Liver (tissue), 9 donors: Measurements from ENCODE around the gene MAB21L2. TPM values are rescaled to one million over a fixed set of nuclear protein-coding genes. Genes with fewer than 3 reads are reported as not detected.
A peak's percentile ranks its signal among the peaks of the same experiment; 100 is the strongest.

ENCODE experiments used
- DNase-seq: peaks from one replicate; pipeline ENCODE4 v3.0.0-alpha.2; 2017; ENCODE audit warnings: low spot score
- H3K27ac ChIP-seq, 2 donors: one replicate each; pipeline ENCODE4 v1.7.0; 2013; ENCODE audit warnings: inconsistent platforms in 2 of 2, low read length in 2 of 2, control low read depth in 1 of 2, low read depth in 1 of 2, mild to moderate bottlenecking in 1 of 2
- H3K27me3 ChIP-seq, 4 donors: one replicate each; pipeline versions ENCODE4 v1.6.1 to v1.7.0; 2013; ENCODE audit warnings: low read length in 3 of 4, inconsistent platforms in 1 of 4, mild to moderate bottlenecking in 1 of 4, moderate library complexity in 1 of 4; ENCODE audit not compliant: control insufficient read depth in 4 of 4, insufficient read depth in 4 of 4
- H3K36me3 ChIP-seq, 4 donors: one replicate each; pipeline versions ENCODE4 v1.6.1 to v1.7.0; 2013; ENCODE audit warnings: low read length in 3 of 4, mild to moderate bottlenecking in 3 of 4, low read depth in 1 of 4, moderate library complexity in 1 of 4; ENCODE audit not compliant: control insufficient read depth in 4 of 4, insufficient read depth in 3 of 4
- H3K4me1 ChIP-seq, 4 donors: one replicate each; pipeline versions ENCODE4 v1.6.1 to v1.7.0; 2013; ENCODE audit warnings: low read length in 3 of 4, mild to moderate bottlenecking in 3 of 4, moderate library complexity in 1 of 4; ENCODE audit not compliant: control insufficient read depth in 4 of 4, insufficient read depth in 4 of 4
- H3K4me3 ChIP-seq, 3 donors: one replicate each; pipeline versions ENCODE4 v1.6.1 to v1.7.0; 2013; ENCODE audit warnings: low read length in 3 of 3, control low read depth in 1 of 3, low read depth in 1 of 3, mild to moderate bottlenecking in 1 of 3
- H3K9ac ChIP-seq, 2 donors: one replicate each; pipeline ENCODE4 v1.7.0; 2013; ENCODE audit warnings: low read length in 2 of 2, mild to moderate bottlenecking in 2 of 2, moderate library complexity in 2 of 2, control low read depth in 1 of 2, low read depth in 1 of 2
- H3K9me3 ChIP-seq, 4 donors: one replicate each; pipeline versions ENCODE4 v1.6.1 to v1.7.0; 2013; ENCODE audit warnings: low read length in 3 of 4; ENCODE audit not compliant: control insufficient read depth in 4 of 4
- ATF3 ChIP-seq: IDR thresholded peaks from 2 replicates; pipeline ENCODE4 v1.6.1; 2016; ENCODE audit warnings: antibody characterized with exemption
- CTCF ChIP-seq: fragments of 150-350 bp; IDR thresholded peaks from 2 replicates; pipeline ENCODE4 v1.5.1; 2017; ENCODE audit warnings: improper control_type of control experiment, low read depth, low read length; ENCODE audit not compliant: missing input control
- EGR1 ChIP-seq, 2 donors: IDR thresholded peaks; 2 replicates each; pipeline ENCODE4 v1.6.1; 2016 to 2018; ENCODE audit warnings: antibody characterized with exemption in 2 of 2, low read depth in 2 of 2
- FOXA1 ChIP-seq: IDR thresholded peaks from 2 replicates; pipeline ENCODE4 v1.6.1; 2016; ENCODE audit warnings: antibody characterized with exemption
- FOXA2 ChIP-seq: IDR thresholded peaks from 2 replicates; pipeline ENCODE4 v1.6.1; 2016; ENCODE audit warnings: antibody characterized with exemption
- GABPA ChIP-seq, 2 donors: IDR thresholded peaks in 1 of 2; conservative IDR thresholded peaks in 1 of 2; 2 replicates each; pipeline ENCODE4 v1.6.1; 2016; ENCODE audit warnings: antibody characterized with exemption in 2 of 2, mild to moderate bottlenecking in 1 of 2, moderate library complexity in 1 of 2
- HNF4A ChIP-seq, 2 donors: conservative IDR thresholded peaks; 2 replicates each; pipeline ENCODE4 v1.6.1; 2016; ENCODE audit warnings: antibody characterized with exemption in 2 of 2, mild to moderate bottlenecking in 2 of 2
- HNF4G ChIP-seq: IDR thresholded peaks from 2 replicates; pipeline ENCODE4 v1.6.1; 2016; ENCODE audit warnings: antibody characterized with exemption
- JUND ChIP-seq, 2 donors: IDR thresholded peaks; 2 replicates each; pipeline ENCODE4 v1.6.1; 2016; ENCODE audit warnings: antibody characterized with exemption in 2 of 2
- MAX ChIP-seq: IDR thresholded peaks from 2 replicates; pipeline ENCODE4 v1.6.1; 2016; ENCODE audit warnings: antibody characterized with exemption
- NR2F2 ChIP-seq: IDR thresholded peaks from 2 replicates; pipeline ENCODE4 v1.6.1; 2016; ENCODE audit warnings: antibody characterized with exemption
- RAD21 ChIP-seq, 2 donors: IDR thresholded peaks; 2 replicates each; pipeline ENCODE4 v1.6.1; 2016; ENCODE audit warnings: antibody characterized with exemption in 2 of 2, mild to moderate bottlenecking in 2 of 2
- RXRA ChIP-seq, 2 donors: IDR thresholded peaks; 2 replicates each; pipeline ENCODE4 v1.6.1; 2017 to 2018; ENCODE audit warnings: antibody characterized with exemption in 2 of 2, mild to moderate bottlenecking in 1 of 2
- SP1 ChIP-seq: IDR thresholded peaks from 2 replicates; pipeline ENCODE4 v1.6.1; 2018; ENCODE audit warnings: antibody characterized with exemption, mild to moderate bottlenecking
- TAF1 ChIP-seq: conservative IDR thresholded peaks from 2 replicates; pipeline ENCODE4 v1.6.1; 2016; ENCODE audit warnings: antibody characterized with exemption, mild to moderate bottlenecking
- YY1 ChIP-seq: IDR thresholded peaks from 2 replicates; pipeline ENCODE4 v1.6.1; 2016; ENCODE audit warnings: antibody characterized with exemption, mild to moderate bottlenecking
- WGBS: extraction: QIAGEN DNeasy Blood & Tissue Kit; methylation state at CpG from one replicate; pipeline ENCODE4 v1.1.7; 2013; 5-methylcytosine and 5-hydroxymethylcytosine counted together
- polyA plus RNA-seq, 2 donors: library from polyadenylated mRNA; stranded (reverse) in 1 of 2; unstranded in 1 of 2; fragments of 200-250 nt in 1 of 2; fragments of >200 nt in 1 of 2; fragmentation: Nextera tagmentation in 1 of 2; extraction: Ambion mirVana in 1 of 2; gene quantifications; one replicate each; pipeline versions ENCODE4 v1.2.1 to v1.2.3, GENCODE V29; 2013 to 2015
- total RNA-seq, 2 donors: library from RNA; depleted of rRNA; stranded (reverse); fragments of >200 nt; gene quantifications; one replicate each; pipeline ENCODE4 v1.2.3, GENCODE V29; 2014
- TF ChIP-seq, protein P1 (sequence below): IDR thresholded peaks from 2 replicates; pipeline ENCODE4 v1.6.1; 2016; ENCODE audit warnings: antibody characterized with exemption, mild to moderate bottlenecking
- TF ChIP-seq, protein P2 (sequence below): IDR thresholded peaks from 2 replicates; pipeline ENCODE4 v1.6.1; 2016; ENCODE audit warnings: antibody characterized with exemption
- donor health status: healthy.
- donor health status: healthy.
- donor health status: healthy.
- donor health status: healthy.
- donor health status: healthy.

The MAB21L2 gene
- total and polyA plus RNA-seq, 4 donors, result 0.30 to 1.5 (median 0.66) TPM

DNA sequence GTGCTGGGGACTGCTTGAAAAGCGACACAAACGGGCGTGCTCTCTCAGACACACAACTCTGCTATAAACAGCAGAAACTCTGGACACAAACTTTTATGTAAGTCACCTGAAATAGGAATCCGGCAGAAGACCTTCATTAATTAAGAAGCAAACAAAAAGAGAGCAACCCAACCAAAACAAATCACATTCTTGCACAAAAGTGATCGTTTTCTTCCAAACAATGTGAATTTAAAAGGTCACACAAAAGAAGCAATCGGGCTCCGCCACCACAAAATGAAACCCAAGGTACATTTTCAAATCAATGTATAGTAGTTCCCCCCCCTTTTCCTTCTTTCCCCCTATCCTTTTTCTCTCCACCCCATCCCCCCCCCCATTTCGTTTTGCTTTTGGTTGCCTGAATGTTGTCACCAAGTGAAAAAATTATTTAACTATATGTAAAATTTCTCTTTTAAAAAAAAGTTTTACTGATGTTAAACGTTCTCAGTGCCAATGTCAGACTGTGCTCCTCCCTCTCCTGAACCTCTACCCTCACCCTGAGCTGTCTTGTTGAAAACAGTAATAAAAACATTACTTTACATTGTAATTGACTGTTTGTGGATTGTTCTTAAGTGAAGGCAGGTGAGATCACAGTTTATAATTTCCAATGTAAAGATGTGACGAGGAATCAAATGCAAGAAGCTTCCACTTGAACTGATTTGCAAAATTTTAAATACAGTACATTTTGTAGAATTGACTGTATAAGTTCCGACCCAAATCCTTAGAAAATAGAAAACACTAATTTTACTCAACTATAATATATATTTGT is 2.4 kb downstream of the MAB21L2 start:
- 46% methylated on average over 11 of the region's 11 CpGs for WGBS
- Histone ChIP-seq H3K27me3 (no peaks in the 10 kb centered on the region), H3K27ac (peak overlapping the region; percentile 67 to 68), H3K36me3 (peaks cover 0 to 4% (median 0%) of the 10 kb centered on the region in 4 donors), H3K4me3 (peak overlapping the region; percentile 57 to 92 (median 84)), H3K9ac (peak overlapping the region; percentile 27 to 55), H3K4me1 (peaks cover 0 to 21% (median 7%) of the 10 kb centered on the region in 4 donors), H3K9me3 (no peaks in the 10 kb centered on the region)
- no peak for DNase-seq
- TF ChIP-seq SP1 (no peak), RAD21 (IDR thresholded peaks at IDR 0.05) (no peak), RXRA (IDR thresholded peaks at IDR 0.05) (no peak), TAF1 (peak; percentile 97), CTCF (no peak), HNF4G (no peak), FOXA1 (no peak), YY1 (no peak), FOXA2 (no peak), GABPA (IDR thresholded peaks at IDR 0.05 in 1 of 2, conservative IDR thresholded peaks at IDR 0.05 in 1 of 2) (no peak), ATF3 (no peak), JUND (IDR thresholded peaks at IDR 0.05) (no peak), MAX (no peak), EGR1 (IDR thresholded peaks at IDR 0.05; ENCODE audit: low read depth in 2 of 2) (no peak), HNF4A (conservative IDR thresholded peaks at IDR 0.05) (no peak), NR2F2 (no peak)
- TF ChIP-seq, protein P1, sequence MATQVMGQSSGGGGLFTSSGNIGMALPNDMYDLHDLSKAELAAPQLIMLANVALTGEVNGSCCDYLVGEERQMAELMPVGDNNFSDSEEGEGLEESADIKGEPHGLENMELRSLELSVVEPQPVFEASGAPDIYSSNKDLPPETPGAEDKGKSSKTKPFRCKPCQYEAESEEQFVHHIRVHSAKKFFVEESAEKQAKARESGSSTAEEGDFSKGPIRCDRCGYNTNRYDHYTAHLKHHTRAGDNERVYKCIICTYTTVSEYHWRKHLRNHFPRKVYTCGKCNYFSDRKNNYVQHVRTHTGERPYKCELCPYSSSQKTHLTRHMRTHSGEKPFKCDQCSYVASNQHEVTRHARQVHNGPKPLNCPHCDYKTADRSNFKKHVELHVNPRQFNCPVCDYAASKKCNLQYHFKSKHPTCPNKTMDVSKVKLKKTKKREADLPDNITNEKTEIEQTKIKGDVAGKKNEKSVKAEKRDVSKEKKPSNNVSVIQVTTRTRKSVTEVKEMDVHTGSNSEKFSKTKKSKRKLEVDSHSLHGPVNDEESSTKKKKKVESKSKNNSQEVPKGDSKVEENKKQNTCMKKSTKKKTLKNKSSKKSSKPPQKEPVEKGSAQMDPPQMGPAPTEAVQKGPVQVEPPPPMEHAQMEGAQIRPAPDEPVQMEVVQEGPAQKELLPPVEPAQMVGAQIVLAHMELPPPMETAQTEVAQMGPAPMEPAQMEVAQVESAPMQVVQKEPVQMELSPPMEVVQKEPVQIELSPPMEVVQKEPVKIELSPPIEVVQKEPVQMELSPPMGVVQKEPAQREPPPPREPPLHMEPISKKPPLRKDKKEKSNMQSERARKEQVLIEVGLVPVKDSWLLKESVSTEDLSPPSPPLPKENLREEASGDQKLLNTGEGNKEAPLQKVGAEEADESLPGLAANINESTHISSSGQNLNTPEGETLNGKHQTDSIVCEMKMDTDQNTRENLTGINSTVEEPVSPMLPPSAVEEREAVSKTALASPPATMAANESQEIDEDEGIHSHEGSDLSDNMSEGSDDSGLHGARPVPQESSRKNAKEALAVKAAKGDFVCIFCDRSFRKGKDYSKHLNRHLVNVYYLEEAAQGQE, result peak; percentile 66

GRCh38 chr4:150585611-150586010 is 3.7 kb downstream of the MAB21L2 start:
- H3K4me1 ChIP-seq, result peaks cover 0 to 14% (median 4%) of the 10 kb centered on the region in 4 donors
- H3K9ac ChIP-seq, result peak overlapping the region in 1 of 2 donors; percentile 36
- H3K27ac ChIP-seq, result no peak overlapping the region
- peaks cover 0 to 4% (median 1%) of the 10 kb centered on the region in 4 donors for H3K36me3 ChIP-seq
- WGBS, result 93% methylated on average over 1 of the region's 1 CpG
- no peaks in the 10 kb centered on the region for H3K27me3 ChIP-seq
- H3K9me3 ChIP-seq, result no peaks in the 10 kb centered on the region
- no peak overlapping the region for H3K4me3 ChIP-seq
- no peak for DNase-seq
- no peak for TF ChIP-seq ATF3
- TF ChIP-seq, protein P2, sequence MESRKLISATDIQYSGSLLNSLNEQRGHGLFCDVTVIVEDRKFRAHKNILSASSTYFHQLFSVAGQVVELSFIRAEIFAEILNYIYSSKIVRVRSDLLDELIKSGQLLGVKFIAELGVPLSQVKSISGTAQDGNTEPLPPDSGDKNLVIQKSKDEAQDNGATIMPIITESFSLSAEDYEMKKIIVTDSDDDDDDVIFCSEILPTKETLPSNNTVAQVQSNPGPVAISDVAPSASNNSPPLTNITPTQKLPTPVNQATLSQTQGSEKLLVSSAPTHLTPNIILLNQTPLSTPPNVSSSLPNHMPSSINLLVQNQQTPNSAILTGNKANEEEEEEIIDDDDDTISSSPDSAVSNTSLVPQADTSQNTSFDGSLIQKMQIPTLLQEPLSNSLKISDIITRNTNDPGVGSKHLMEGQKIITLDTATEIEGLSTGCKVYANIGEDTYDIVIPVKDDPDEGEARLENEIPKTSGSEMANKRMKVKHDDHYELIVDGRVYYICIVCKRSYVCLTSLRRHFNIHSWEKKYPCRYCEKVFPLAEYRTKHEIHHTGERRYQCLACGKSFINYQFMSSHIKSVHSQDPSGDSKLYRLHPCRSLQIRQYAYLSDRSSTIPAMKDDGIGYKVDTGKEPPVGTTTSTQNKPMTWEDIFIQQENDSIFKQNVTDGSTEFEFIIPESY, result no peak
- TF ChIP-seq YY1, result no peak
- TF ChIP-seq HNF4A (conservative IDR thresholded peaks at IDR 0.05), result no peak
- TF ChIP-seq, protein P1, result no peak
- no peak for TF ChIP-seq HNF4G
